UCSD-AML1 (cell line): Measurements from ENCODE around the gene MROH7.

Experiments used
- DNase-seq: peaks from one replicate; lab custom pipeline; 2025; ENCODE audit not compliant: unreplicated experiment; lab: John Stamatoyannopoulos, UW

MROH7 gene

DNA sequence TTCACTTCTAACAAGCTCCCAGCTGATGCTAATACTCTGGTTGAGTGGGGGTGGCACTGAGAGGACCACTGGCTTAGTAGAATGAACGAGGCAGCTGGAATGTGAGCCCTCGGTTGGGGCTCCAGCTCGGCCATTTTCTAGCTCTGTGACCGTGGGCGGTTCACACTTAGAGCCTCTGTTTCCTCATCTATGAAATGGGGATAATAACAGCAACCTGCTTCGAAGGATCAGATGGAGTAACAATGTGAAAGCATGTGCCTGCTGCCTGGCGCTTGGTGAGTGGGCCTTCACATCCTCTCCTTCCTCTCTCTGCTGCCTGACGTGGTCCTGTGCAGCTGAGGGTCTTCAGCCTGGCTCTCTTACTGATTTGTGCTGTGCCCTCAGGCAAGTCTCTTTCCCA is 53.2 kb downstream of the MROH7 start:
- no peak for DNase-seq

DNA sequence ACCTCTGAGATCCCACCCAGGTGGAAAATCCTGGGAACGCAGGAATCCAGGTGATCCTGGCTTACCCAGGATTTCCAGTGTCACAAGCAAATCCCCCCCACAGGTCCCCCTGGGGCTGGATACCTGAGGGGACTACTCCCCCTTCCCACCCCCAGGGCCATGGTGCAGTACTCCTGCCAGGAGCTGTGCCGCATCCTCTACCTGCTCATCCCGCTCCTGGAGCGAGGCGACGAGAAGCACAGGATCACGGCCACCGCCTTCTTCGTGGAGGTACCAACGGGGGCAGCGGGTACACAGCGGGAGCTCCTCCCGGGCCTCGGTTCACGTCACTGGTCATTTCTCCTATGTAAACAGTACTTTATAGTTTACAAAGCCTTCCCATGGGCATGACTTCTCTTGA is 53.6 kb downstream of the MROH7 start:
- no peak for DNase-seq

DNA sequence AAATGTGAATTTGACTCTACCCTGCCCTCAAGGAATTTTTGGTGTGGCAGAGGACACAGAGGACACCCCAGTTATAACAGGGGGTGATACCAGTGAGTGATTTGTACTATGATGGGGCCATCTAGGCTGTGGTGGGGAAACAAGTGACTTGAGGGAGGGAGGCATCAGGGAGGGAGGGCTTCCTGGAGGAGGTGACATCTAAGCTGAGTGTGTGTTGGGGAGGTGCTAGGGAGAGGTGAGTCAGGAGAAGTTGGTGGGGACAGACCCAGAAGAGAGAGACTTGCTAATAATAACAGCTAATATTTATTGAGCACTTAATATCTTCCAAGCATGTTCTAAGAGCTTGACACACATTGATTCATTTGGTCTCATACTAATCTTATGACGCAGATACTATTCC is 54.2 kb downstream of the MROH7 start:
- no peak for DNase-seq

DNA sequence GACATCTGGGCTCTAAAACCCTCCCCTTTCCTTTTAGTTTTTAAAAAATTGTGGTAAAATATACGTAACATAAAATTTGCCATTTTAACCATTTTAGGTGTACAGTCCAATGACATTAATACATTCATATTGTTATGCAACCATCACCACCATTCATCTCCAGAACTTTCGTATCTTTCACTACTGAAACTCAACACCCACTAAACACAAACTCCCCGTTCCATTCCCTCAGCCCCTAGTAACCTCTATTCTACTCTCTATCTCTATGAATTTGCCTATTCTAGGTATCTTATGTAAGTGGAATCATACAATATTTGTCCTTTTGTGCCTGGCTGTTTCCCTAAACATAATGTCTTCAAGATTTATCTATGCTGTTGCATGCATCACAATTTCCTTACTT is 54.7 kb downstream of the MROH7 start:
- no peak for DNase-seq

DNA sequence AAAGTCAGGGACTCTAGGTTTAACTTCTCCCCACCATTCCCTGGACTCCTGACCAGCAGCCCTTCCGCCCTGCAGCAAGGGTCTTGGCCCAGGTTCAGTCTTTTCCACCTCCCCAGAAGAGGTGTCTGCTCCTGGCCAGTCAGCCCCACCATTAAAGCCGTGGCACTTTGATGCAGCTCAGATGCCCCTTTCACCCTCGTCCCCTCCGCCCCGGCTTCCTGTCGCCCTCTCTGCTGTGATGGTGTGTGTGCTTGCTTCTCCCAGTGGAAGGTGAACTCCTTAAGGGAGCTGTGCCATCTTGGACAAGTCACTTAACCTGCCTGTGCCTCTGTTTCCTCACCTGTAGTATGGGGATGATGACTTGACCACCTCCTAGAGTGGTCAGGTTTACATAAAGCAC is 56.3 kb downstream of the MROH7 start:
- DNase-seq, result no peak

DNA sequence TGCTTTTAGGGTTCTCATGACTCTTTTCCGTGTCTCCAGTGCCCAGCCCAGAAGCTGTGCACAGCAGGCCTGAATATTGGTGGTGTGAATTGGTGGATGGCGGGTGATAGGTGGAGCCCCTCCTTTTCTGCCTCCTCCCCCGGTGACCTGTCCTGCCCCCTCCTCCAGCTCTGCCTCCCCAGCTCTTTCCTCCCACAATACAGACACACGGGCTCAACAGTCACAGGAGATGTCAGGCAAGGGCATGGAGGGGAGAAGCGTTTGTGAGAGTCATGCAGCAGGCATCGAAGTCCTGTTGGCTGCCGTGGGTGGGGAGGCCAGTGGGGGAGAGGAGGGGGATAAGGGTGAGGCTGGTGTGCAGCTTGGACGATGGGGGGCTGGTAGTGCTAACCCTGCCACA is 56.8 kb downstream of the MROH7 start:
- DNase-seq, result no peak

DNA sequence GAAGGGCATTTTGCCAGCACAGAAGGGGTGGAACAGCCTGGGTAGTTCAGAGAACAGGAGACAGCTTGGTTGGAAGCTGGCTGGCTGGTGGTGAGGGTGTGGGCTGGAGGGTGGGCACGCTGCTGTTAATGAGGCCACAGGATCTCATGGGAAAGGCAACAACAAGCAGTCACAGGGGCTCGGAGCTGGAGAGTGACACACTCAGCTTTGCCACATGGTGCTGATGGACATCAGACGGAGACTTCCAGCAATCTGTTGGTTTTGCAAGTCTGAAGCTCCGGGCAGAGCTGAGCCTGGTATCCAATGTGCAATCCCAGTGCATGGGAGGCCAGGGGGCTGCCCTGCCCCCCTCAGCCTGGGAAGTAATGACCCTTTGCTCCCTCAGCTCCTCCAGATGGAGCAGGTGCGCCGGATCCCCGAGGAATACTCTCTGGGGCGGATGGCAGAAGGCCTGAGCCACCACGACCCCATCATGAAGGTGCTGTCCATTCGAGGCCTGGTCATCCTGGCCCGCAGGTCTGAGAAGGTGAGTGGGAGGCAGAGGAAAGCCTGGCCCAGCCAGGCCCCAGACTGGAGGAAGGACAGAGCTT is 58.4 kb downstream of the MROH7 start:
- no peak for DNase-seq

DNA sequence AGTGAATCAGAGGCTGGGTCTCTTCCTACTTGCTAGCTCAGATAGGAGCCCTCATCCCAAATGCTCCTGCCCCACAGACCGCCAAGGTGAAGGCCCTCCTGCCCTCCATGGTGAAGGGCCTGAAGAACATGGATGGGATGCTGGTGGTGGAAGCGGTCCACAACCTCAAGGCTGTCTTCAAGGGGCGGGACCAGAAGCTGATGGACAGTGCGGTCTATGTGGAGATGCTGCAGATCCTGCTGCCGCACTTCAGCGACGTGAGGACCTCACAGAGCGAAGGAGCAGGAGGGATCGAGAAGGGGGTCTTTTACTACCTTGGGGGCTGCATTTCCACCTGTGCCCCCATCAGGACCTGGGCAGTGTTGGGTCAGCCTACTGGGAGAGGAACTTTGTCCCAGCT is 59.5 kb downstream of the MROH7 start:
- DNase-seq, result no peak

DNA sequence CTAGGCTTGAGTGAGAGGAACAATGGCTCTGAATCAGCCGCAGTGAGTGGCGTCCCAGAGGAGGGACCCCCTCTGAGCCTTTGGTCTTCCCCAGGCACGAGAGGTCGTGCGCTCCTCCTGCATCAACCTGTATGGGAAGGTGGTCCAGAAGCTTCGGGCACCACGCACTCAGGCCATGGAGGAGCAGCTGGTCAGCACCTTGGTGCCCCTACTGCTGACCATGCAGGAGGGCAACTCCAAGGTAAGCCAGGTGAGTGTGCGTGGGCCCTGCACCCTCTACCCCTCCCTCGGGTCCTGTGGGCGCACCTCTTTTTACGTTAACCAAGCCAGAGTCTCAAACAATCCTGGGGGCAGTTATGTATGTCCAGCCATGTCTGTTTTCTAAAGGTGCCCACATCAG is 60.4 kb downstream of the MROH7 start:
- no peak for DNase-seq

DNA sequence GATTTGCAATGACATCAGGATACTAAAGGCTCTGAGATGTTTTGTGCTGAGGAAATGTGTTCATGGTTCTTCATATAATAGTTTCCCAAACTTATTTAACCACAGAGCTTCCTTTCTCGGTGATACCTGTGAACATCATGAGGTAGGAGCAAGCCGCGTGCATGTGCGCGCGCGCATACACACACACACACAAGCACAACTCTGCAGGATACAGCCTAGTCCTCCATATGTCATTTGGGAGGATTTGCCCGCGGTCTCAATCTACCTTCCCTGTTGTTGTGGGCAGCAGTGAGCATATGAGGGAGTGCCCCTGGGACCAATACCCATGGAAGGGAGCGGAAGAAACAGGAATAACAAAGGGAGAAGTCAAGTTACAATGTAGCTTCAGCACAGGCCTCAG is 61.9 kb downstream of the MROH7 start:
- no peak for DNase-seq

DNA sequence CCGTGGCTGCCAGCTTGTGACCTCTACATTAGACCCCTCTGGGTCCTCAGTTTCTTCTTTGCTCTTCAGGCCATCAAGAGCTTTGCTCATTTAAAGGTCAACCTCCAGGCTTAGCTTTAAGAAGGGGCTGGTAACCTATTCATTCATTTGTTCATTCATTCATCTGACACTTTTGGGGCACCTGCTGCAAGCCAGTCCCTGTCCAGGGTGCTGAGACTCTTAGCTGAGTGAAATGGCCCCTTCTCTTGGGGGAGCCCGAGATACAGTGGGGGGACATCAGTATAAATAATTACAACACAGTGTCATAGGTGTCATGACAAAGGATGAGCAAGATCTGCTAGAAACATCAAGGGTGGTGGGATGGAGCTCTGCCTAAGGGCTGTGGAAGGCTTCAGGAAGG is 63.6 kb downstream of the MROH7 start:
- no peak for DNase-seq

DNA sequence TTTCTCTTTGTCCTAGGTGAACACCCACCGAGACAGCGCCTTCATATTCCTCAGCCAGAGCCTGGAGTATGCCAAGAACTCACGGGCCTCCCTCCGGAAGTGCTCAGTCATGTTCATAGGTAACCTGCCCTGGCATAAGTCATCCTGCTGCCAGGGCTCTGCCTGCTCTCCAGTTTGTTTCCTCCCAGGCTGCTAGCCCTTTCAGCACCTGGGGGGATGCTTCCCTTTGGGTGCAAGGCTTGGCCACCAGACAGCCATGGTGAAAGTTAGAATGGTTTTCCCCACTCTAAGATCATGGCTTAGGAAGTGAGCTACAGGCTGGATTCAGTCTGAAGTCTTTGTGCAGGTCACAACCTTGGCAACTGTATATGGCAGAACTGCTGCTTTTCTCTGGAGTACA is 64.8 kb downstream of the MROH7 start:
- DNase-seq, result no peak

DNA sequence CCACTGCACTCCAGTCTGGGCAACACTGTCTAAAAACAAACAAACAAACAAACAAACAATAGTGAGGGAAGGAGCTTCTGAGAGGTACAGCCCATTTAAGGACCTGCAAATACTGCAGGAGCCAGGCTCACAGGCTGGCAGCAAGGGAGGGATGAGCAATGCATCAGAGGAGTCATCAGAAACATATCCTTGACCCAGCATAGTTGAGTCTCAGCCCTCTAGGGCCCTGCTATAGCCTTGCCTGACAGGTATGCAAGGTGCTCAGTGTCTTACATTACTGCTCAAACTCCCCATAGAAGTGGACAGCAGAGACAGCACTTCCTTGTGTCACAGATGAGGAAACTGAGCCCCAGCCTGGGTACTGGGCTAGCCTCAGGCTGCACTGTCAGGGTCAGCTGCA is 66.8 kb downstream of the MROH7 start:
- no peak for DNase-seq

DNA sequence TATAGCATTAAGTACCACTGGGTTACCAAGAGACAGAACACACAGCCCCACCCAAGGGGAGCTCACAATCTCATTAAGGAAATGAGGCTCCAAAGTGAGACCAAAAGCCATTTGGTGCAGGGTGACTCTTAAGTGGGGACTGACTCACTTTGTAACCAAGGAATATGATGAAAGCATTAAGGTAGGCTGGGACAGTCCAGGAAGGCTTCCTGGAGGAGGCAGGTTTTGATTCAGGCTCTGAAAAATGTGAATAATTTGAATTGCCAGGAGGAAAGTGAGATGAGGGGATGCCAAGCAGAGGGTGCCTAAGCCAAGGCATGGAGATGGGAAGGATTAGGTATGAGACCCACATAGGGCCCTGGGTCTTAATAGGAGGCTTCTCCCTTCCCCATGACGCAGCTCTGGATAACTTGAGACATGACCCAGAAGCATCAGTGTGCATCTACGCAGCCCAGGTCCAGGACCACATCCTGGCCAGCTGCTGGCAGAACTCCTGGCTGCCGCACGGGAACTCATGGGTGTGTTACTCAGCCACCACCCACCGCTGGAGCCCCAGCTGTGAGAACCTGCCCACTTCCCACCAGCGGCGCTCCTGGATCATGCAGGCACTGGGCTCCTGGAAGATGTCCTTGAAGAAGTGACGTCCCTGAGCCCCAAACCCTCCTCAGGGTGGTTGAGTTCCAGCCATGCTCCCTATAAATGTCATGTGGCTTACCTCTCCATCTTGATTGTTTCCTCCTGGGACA is 68.1 kb downstream of the MROH7 start:
- no peak for DNase-seq

DNA sequence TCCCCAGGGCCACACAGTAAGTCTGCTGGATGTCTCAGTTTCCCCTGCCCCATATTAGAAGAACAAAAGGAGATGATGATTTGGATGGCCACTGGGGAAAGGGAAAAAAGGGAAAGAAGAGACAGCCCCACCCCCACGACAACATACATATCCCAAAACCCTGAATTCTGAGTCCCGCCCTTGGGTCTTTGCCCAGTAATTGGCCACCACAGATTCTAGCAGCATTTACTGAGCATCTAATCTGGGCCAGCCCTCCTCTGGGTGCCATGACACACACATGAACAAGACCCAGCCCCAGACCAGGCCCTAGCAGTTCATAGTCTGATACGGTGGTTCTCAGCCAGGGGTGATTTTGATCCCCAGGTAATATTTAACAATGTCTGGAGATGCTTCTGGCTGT is 68.8 kb downstream of the MROH7 start:
- no peak for DNase-seq

DNA sequence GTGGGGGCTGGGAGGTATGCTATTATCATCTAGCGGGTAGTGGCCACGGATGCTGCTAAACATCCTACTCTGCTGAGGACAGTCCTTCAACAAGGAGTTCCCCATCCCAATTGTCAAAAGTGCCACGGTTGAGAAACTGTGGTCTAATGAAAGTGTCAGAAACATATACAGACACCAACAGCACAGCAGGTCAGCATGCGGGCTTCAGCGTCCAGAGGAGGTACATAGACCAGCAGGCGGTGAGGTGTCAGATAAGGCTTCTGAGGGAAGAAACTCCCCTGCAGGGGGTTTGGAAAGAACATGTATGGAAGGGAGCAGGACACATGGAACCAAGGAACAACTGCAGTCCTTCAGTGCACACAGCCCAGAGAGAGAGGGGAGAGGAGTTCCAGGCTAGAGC is 69.3 kb downstream of the MROH7 start:
- no peak for DNase-seq

DNA sequence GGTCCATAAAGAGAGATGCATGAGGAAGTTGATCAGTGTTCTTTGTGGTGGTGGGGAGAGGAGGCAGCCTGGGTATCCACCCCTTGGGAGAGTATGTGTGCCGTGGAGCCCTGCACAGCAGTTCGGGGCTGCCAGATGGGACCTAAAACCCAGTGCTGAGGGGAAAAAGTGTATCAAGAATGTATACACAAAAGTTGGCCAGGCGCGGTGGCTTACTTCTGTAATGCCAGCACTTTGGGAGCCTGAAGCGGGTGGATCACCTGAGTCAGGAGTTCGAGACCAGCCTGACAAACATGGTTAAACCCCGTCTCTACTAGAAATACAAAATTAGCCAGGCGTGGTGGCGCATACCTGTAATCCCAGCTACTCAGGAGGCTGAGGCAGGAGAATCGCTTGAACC is 70.0 kb downstream of the MROH7 start:
- DNase-seq, result no peak

DNA sequence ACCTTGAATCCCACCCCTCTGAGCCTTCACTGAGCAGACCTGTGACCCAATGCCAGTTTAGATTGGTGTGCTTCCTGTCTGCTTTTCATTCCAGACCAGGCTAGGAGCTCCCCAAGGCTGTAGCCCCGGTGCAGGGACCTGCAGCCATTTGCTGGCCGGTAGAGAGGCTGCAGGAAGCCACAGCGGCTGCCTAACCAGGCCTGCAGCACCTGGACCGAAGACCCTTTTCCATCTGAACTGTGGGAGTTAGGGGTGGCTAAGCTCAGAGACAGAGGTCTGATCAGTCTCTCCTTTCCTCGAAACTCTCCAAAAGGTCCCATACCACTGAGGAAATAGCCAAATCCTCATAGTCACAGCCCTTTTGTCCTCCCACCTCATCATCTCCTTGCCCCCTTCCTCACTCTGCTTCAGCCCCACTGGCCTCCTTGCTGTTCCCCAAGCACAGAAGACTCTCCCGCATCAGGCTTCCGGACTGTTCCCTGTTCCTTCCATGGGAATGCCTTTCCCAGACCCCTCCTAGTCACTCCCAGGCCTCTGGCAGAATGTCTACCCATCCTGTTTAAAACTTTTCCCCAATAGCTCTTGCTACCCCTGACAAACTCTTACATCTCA is 73.4 kb downstream of the MROH7 start:
- no peak for DNase-seq

DNA sequence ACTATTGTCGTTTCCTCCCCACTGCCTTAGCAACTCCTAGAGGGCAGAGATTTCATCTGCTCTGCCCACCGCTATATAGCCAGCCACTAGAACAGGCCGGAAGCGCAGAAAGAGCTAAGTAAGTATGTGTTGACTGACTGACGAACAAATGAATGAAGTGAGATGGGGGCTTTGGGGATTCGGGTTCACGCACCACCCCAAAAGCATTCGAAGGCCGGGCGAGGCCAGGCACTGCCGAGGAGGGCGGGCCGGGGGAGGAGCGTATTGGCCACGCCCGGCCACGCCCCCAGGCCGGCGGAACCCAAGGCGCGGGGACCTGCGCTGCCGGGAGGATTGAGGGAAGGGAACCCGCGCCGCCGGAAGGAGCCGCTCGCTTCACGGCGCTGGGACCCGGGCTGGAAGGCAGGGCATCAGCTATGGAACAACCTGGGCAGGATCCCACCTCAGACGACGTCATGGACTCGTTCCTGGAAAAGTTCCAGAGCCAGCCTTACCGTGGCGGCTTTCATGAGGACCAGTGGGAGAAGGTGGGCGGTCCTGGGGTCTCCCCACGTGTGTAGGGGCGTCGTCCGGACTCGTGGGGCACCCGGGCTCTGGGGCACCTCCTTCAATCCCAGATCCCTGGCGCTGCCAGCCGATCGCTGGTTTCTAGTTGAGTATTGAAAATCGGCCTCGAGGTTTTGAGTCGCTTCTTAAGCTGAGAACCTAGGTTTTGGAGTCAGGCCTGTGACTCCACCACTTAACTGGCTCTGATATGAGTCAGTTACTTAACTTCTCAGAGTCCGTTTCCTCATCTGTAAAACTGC is 74.1 kb downstream of the MROH7 start, which contains the start of gene TTC4:
Gene TTC4 (plus strand): TSS at position 369 of the 806 bp plus-strand sequence. CDS start 48 bp downstream, at position 417.
- peak; percentile 89 for DNase-seq

DNA sequence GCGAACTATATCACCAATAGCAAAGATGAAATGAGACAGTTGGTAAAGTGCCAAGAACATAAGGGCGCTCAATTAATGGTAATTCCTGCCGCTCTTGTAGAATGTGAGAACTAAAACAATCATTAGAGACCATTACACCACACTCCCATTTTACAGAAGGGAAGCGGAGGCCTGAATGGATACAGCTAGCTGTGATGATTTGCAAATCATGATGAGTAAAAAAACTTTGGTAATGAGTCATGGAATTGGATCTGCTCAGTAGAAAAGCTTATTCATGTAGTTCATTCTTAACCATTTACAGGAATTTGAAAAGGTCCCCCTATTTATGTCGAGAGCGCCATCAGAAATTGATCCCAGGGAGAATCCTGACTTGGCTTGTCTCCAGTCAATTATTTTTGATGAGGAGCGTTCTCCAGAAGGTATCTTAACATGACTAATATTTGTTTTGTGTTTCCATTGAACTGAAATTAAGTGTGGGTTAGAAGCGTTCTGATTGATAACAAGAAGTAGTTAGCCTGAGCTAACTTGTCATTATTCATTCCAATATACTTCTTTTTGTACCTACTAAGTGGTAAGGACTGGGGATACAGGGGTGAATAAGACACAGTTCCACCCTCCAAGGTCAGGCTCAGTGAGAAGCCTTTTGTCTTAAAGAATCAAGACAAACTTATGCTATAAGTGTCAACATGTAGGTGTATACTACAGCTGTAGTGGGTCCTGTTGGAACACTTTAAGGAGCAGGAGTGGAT is 74.9 kb downstream of the MROH7 start:
- DNase-seq, result no peak

DNA sequence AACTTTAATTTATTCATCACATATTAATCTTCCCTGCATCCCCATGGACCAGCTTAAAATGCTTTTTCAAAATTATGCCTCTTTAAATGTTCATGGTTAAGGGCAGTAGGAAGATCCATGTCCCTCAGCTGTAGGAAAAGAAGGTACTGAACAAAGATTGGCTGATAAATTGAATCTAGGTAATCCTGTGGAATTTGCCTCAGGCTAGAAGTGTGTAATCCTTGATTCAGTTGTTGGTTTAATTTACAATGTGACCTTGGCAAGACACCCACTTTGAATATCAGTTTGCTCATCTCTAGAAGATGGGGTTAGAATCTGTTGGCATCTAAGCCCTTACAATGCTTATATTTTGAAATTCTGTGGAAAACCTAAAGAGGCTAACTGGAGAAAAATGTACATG is 80.1 kb downstream of the MROH7 start:
- no peak for DNase-seq
